ENCODE results near the gene PRCP.
"Not testable (repeated sequence)": the region's sequence is repeated elsewhere in the genome, so short reads cannot be mapped to it uniquely, and the experiment has no call there.

The PRCP gene

DNA sequence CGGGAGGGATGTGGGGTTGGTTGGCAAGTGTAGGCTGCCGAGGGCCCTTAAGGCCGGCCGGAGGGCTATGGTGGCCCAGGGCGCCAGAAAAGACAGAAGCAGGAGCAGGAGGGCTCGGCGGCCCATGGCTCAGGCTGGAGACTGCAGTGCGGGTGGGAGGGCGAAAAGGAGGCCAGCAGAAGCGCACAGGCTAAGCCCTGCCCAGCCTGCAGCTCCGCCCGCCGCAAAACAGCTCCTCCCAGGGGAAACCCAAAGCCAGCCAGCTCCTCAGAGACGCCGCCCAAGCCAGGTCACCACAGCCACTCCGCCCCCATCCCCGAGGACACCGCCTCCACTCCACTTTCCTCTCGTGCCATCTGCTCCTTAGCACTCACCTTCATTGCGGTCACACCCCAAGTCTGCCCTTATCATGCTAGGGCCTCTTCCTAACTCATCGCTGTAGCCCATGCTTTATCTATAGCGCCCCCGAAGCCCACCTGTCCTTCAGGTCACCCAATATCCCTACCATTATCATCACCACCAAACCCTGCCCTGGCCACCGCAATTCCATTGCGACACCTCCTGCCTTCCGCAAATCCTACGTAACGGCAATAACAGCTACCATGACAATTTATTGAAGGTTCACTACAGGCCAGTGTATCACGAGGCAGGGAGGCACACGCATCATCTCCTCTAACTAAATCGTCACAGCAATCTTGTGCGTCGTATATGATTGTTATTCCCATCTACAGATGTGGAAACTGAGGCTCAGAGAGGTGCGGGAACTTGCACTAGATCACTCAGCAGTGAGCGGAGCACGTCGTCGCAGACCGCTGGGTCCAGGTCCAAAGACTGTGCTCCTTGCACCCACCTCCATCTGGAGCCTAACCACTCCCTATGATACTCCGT is at the start of gene PRCP:
Gene PRCP (minus strand): TSS at position 154 of the 888 bp plus-strand sequence. CDS start 28 bp downstream, at position 126.
- DNase-seq = peak; percentile 94 to 96

DNA sequence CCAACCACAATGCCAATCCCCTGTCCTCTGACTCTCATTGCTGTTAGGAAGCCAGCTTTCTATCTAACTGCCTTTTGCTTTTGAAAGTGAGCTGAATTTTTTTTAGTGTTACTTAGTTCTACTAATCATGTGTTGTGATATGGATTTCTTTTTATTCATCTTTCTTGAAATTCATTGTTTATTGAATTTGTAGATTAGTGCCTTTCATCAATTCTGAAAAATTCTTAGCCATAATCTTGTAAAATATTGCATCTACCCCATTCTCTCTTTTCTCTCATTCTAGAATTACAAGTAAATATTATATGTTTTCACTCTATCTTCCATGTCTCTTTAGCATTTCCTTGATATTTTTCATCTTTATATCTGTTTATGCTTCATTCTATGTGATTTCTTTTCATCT is 49.1 kb upstream of the PRCP start:
- no peak for DNase-seq

DNA sequence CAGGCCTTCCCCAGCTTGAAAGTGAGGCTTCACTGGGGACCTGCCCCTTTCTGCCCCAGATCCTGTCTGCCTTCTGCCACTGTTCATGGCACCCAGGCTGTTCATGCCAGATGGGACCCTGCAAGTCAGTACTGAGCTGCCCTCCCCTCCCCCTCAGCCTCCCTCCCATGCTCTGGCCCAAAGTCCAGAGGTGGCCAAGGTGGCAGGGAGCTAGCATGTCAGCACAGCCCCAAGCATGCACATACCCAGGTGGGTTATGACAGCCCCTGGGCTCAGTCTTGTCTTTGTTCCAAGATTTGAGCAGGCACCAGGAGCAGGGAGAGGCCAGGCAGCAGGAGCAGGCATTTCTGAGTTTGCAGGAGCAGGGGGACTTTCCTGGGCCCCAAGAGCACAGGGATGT is 45.5 kb upstream of the PRCP start:
- DNase-seq = no peak

DNA sequence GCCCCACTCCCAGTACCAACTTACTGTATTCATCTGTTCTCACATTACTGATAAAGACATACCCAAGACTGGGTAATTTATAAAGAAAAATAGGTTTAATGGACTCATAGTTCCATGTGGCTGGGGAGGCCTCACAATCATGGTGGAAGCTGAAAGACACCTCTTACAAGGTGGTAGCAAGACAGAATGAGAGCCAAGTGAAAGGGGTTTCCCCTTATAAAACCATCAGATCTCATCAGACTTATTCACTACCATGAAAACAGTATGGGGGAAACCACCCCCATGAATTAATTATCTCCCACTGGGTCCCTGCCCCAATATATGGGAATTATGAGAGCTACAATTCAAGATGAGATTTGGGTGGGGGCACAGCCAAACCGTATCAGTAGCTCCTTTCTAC is 44.8 kb upstream of the PRCP start:
- not testable (repeated sequence) for DNase-seq

DNA sequence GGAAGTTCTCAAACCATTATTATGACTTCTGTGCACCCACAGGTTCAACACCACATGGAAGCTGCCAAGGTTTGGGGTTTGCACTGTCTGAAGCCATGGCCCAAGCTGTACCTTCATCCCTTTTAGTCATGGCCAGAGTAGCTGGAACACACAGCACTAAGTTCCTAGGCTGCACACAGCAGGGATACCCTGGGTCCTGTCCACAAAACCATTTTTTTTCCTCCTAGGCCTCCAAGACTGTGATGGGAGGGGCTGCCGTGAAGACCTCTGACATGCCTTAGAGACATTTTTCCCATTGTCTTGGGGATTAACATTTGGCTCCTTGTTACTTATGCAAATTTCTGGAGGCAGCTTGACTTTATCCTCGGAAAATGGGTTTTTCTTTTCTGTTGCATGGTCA is 44.0 kb upstream of the PRCP start:
- no peak for DNase-seq

DNA sequence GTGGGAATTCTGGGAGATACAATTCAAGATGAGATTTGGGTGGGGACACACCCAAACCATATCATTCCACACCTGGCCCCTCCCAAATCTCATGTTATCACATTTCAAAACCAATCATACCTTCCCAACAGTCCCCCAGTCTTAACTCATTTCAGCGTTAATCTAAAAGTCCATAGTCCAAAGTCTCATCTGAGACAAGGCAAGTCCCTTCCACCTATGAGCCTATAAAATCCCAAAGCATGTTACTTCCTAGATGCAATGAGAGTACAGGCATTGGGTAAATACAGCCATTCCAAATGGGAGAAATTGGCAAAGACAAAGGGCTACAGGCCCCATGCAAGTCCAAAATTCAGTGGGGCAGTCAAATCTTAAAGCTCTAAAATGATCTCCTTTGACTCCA is 43.2 kb upstream of the PRCP start:
- not testable (repeated sequence) for DNase-seq

DNA sequence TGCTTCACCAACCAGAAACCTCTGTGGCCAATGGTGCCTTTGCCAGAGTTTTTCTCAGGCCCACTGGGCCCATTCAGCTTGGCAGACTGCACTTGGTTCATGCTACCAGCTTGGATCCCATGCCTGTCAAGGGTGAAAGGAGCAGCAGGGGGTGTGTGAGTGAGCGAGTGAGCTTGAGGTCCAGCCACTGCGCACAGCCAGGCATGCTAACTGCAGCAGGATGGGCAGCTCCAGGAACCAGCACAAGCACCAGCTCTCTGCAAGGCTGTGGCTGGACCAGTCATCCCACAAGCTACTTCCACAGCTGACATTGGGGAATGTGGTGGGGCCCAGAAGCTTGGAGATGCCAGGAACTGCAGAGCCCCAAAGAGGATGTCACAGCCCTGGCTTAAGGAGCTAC is 42.1 kb upstream of the PRCP start:
- no peak for DNase-seq

DNA sequence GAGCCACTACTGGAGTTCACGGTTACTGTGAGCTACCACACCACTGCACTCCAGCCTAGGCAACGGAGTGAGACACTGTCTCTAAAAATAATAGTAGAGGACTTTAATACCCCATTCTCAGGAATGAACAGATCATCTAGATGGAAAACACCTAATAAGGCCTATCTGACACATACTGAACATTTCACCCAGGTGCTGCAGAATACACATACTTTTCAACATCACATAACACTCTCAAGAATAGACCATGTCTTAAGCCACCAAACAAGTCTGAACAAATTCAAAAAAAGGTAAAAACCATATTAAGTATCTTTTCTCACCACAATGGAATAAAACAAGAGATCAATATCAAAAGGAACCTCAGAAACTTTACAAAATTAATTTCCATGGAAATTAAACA is 39.2 kb upstream of the PRCP start:
- DNase-seq = no peak

DNA sequence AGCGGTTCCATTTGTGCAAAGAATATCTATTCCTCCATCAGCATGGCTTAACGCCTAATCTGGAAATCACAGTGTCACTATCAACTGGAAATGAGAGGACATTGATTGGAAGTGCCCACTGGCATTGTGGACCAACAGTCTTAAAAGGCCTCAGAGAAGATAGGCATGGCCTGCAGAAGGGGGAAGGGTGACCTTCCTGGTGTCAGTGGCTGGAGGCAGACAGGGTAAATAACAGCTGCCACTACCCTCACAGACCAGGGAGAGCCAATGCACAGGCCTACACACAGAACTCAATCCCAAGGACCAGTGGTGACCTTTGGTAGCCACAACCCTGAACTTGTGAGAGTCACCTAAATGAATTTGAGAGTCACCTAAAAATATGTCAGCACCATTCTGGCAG is 37.3 kb upstream of the PRCP start:
- no peak for DNase-seq

DNA sequence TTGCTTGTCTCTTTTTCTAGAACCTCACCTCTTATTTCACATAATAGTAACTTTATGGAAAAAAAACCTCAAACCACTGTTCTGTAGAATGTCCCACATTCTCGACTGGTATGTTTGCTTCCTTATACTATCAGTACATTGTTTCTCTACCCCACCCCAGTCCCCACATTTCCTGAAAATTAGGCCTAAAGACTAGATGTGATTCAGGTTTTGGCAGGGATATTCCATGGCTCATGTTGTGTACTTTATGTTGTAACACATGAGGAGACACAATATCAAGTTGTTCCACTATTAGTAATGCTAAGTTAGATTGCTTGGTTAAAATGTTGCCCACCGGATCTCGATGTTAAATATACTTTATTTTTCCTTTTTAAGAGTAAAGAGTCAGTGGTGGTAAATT is 36.0 kb upstream of the PRCP start:
- DNase-seq = no peak

DNA sequence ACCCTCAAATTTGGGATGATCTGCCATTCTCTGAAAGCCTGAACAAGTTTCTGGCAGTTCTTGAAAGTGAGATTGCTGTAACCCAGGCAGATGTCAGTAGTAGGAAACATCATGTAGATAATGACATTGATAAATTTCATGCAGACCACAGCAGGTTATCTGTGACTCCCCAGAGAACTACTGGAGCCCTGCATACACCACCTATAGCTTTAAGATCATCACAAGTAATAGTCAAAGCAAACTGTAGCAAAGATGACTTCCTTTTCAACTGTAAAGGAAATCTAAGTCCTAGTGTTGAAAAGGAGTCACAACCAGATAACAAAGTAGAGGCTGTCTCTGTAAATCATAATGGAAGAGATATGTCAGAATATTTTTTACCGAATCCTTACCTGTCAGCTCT is 32.3 kb upstream of the PRCP start:
- no peak for DNase-seq

DNA sequence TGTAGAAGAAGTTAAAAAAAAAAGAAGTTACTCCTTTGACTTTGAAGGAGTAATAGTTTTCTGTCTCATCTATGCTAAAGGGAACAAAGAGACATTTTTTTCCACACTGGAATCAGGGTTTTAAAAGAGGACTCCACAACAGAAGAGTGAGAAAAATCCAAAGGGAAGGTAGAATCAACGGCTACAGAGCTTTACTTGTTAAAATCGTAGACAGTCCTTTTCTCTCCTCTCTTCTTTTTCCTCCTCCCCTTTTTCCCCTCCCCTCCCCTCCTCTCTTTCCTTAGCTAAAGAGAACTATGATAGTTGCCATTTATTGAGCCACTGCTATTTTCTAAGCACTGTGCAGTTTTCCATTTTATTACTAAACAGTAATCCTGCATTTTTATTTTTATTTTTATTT is 30.5 kb upstream of the PRCP start:
- DNase-seq = no peak

DNA sequence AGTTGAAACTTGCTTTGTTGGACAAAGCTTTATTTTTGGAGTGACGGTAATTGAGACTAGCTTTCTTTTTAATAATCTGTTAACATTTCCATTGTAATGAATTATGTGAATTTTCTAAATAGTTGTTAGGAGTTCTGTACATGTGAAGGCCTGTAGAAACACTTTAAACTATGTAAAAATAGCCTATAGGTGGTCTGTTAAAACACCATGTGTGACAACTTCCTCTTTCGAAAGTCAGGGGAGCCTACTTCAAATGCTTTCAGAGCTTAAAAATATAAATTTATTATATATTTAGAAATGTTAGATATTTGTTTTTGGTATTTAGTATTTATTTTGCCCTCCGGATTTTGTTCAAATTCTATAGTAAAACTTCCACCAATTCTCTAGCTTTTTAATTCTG is 30.0 kb upstream of the PRCP start:
- DNase-seq = no peak

DNA sequence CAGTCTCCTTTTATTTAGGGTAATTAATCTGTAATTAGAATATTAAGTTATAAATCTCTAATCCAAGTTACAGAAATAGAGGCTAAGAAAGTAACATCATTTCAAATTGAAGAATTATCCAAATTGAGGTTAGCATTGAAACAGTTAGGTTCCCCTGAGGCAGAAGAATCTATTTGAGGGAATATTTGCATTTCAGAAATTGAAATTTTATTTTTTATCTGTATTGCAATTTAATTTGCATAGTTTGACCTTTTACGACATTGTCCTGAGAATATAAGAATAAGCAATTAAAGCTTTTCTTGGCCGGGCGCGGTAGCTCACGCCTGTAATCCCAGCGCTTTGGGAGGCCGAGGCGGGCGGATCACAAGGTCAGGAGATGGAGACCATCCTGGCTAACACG is 28.9 kb upstream of the PRCP start:
- DNase-seq = no peak

DNA sequence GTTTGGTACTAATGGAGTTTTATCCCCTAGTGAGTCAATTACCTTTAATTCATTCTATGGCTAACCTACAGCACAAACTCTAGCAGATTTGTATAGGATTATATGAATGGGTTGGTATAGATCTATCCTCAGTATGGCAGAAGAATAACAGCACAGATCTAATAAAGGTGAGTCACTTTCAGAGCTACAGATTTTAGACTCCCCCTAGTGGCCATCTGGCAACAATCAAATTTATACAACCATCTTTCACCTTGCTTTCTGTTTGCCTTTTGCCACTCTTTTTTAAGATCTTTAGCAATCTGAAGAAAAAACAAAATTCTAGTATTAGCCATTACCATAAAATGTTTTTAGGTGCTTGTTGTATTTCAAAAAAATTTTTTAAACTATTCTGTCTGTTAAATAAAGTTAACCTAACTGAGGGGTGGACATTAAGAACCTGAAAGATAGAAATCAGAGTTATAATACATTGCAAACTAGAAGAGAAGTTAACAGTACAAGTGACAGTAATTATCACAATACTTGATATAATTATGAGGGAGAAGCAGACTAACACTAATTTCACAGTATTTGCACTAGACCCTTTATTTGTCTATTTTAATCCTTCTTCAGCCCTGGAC is 27.1 kb upstream of the PRCP start:
- no peak for DNase-seq

DNA sequence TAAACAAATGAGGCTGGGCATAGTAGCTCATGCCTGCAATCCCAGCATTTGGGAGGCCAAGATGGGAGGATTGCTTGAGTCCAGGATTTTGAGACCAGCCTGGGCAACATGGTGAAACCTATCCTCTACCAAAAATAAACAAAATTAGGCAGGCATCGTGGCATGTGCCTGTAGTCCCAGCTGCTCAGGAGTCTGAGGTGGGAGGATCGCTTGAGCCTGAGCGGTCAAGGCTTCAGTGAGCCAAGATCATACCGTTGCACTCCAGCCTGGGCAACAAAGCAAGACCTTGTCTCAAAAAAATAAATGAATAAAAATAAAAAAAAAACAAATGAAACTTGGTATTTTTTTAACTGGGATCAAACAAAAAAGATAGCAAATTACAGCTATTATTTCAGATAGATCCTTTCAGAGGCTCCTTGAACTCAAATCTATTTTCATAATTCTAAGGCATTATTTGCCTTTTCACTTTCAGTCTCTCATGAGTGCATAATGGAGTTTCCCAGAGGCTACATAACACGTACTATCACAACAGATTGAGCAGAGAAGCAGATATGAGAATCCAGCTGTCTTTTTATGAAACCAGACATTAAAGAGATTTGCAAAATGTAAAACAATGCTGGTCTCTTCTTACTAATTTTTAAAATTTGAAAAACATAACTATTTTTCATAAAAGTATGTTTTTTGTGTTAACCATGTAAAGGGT is 24.4 kb upstream of the PRCP start:
- DNase-seq = no peak

DNA sequence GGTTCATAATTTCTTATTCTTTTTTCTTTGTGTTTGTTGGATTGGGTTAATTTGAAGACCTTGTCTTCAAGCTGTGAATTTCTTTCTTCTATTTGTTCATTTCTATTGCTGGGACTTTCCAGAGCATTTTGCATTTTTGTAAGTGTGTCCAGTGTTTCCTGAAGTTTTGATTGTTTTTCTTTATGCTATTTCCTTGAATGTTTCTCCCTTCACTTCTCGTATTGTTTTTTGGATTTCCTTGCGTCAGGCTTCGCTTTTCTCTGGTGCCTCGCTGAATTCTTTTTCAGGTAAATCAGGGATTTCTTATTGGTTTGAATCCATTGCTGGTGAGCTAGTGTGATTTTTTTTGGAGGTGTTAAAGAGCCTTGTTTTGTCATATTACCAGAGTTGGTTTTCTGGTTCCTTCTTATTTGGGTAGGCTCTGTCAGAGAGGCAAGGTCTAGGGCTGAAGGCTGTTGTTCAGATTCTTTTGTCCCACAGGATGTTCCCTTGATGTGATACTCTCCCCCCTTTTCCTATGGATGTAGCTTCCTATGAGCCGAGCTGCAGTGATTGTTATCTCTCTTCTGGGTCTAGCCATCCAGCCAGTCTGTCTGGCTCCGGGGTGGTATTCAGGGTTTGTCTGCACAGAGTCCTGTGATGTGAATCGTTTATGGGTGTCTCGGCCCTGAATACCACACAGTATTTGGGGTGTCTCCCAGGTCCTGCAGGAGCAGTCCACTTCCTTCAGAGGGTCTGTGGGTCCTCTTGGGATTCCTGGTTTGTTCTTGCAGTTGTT is 22.4 kb upstream of the PRCP start:
- not testable (repeated sequence) for DNase-seq

DNA sequence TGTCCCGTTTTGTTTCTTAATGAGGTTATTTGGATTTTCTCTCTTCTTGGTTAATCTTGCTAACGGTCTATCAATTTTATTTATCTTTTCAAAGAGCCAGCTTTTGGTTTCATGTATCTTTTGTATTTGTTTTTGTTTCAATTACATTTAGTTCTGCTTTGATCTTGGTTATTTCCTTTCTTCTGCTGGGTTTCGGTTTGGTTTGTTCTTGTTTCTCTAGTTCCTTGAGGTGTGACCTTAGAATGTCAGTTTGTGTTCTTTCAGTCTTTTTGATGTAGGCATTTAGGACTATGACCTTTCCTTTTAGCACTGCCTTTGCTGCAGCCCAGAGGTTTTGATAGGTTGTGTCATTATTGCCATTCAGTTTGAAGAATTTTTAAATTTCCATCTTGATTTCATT is 20.0 kb upstream of the PRCP start:
- not testable (repeated sequence) for DNase-seq

DNA sequence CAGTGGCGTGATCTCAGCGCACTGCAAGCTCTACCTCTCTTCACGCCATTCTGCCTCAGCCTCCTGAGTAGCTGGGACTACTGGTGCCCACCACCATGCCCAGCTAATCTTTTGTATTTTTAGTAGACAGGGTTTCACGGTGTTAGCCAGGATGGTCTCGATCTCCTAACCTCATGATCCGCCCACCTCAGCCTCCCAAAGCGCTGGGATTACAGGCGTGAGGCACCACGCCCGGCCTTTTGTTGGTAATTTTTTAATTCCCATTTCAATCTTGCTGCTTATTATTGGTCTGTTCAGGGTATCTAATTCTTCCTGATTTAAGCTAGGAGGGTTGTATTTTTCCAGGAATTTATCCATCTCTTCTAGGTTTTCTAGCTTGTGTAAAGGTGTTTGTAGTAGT is 19.6 kb upstream of the PRCP start:
- not testable (repeated sequence) for DNase-seq

DNA sequence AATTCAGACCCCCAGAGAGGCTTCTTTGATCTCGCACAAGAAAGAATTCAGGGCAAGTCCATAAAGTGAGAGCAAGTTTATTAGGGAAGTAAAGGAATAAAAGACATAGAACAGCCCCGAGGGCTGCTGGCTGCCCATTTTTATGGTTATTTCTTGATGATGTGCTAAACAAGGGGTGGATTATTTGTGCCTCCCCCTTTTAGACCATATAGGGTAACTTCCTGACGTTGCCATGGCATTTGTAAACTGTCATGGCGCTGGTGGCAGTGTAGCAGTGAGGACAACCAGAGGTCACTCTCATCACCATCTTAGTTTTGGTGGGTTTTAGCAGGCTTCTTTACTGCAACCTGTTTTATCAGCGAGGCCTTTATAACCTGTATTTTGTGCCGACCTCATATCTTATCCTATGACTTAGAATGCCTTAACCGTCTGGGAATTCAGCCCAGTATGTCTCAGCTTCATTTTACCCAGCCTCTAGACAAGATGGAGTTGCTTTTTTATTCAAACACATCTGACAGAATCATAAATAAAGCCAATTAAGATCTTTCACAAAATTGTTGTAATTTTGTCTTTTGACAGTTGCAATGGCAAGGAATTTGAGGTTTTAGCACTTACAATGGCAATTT is 8.9 kb upstream of the PRCP start:
- DNase-seq = no peak

DNA sequence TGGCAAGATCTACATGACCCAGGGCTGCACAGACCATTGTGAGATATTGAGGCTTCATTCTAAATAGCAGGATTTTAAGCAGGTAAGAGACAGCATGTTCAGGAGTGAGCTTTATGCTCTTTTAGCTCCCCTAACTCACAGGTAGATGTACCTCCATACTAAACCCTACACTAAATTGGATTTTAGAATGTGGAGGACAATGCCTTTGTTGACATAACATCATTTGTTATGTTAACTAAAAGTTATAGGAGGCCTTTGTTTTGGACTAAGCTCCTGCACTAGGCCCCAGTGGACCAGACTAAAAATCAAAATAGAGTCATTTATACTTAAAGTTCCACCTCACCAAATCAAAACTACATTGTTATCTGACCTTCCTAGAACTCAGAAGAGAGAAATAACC is 8.1 kb upstream of the PRCP start:
- no peak for DNase-seq

DNA sequence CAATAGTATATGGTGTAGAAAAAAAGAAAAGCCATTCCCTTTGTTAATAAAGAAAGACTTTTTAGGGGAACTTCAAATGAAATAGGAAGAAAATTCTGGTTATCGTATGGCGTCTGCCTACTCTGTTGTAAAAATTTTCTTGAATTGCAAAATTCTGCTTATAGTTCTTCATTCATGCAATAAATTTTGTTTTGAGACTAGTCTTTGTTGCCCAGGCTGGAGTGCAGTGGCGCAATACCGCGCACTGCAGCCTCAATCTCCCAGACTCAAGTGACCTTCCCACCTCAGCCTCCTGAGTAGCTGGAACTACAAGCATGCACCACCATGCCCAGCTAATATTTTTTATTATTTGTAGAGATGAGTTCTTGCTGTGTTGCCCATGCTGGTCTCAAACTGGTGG is 7.1 kb upstream of the PRCP start:
- no peak for DNase-seq

DNA sequence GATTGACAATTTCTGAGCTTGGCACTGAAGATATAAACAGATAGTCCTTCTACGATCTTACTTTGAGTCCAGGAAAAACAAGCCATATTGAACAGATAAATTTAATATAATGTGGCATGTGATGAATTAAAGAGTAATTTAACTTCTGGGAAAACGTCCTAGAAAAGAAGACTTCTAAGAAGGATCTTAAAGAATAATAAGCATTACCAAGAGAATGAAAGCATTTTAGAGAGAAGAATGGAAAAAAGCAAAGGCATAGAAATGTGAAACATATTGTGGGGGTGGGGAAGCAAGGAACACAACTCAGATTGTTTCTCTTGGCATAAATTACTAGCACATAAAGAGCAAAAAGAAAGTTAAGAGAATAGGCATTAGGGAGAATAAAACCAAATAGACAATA is 6.7 kb upstream of the PRCP start:
- no peak for DNase-seq

Measured in activated T-cell treated with anti-CD3 and anti-CD28 coated beads, Interleukin-2, amount 50 U/mL, for 48 hours (primary cell).